GM11168 (cell line): ENCODE results near the gene FXYD3.
"Not testable (repeated sequence)": the region's sequence is repeated elsewhere in the genome, so short reads cannot be mapped to it uniquely, and the experiment has no call there.

Experiments used
- in situ Hi-C: fragments of 300-500 bp; cut with MboI; formaldehyde crosslinking; loops from one replicate; pipeline ENCODE4 v1.12.0; 2022; ENCODE audit warnings: low sequenced_read_pairs; ENCODE audit not compliant: unreplicated experiment

The FXYD3 gene

GRCh38 chr19:35140207-35140961 is 24.8 kb downstream of the FXYD3 start:
- in situ Hi-C loops = no loop called here

DNA sequence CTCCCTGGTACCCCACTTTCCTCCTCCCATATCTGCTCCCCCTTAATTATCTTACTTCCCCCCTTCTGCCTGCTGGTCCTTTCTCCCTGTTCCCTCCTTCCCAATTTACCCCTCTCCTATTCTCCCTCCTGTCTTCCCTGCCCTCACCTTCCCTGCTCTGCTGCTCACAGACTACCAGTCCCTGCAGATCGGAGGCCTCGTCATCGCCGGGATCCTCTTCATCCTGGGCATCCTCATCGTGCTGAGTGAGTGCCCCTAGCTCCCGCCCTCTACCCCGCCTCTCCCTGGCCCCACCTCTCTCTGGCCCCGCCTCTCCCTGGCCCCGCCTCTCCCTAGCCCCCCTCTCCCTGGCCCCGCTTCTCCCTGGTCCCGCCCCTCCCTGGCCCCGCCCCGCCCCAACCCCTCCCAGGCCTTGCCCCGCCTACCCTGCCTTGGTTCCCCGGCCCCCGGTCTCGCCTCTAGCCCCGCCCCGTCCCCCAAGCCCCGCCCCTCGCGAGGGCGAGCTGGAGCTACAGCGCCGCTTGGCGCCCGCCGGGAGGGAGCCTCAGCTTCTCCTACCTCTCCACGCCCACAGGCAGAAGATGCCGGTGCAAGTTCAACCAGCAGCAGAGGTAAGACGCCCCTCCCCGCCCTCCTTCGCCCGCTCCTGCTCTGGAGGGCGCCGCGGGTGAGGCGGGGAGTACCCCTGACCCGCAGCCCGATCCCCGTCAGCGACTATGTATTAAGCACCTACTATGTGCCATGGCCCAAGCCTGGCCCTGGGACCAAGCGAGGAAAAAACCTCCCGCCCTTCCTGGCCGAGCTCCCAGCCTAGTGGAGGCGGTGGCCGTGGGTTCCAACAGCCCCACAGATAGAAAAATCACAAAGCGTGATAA is 25.6 kb downstream of the FXYD3 start:
- in situ Hi-C loops = no loop called here

DNA sequence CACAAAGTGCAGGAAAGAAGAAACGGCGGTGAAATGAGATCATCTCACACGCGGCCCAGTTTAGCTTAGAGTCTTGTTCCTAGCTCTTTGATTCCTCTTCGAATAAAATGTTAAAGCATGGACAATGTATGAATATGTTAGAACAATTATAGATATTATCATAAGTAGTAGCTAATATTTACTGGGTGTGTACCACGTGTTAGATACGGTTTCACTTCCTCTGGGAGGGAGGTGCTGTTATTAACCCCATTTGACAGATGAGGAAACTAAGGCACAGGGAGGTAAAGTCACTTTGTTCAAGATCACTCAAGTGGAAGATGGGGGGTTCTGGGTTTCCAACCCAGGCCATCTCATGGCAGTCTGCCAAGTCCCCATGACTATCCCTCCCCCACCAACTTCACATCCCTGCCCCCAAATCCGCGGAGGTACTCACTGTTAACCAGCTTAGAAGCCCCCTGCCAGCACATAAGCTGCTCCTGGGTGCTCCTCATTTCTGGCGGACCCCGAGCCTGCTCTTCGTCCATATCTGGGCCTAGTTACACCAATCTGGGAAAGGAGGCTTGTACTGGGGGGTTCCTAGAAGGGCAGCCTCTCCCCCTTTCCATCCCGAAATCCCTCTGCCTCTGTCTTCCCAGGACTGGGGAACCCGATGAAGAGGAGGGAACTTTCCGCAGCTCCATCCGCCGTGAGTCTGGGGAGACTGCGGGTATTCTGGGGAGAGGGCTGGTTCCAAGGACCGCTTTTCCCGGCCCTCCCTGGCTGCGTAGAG is 26.4 kb downstream of the FXYD3 start:
- in situ Hi-C loops = no loop called here

GRCh38 chr19:35142606-35143230 is 27.1 kb downstream of the FXYD3 start:
- in situ Hi-C loops = no loop called here

- in situ Hi-C loops = no loop called here
Observed at GRCh38 chr19:35143231-35143715, 27.6 kb downstream of the FXYD3 start, which contains the start of gene FXYD7. TSS of gene FXYD7 (plus strand) at chr19:35143255. CDS start at chr19:35143334, 79 bp downstream.

DNA sequence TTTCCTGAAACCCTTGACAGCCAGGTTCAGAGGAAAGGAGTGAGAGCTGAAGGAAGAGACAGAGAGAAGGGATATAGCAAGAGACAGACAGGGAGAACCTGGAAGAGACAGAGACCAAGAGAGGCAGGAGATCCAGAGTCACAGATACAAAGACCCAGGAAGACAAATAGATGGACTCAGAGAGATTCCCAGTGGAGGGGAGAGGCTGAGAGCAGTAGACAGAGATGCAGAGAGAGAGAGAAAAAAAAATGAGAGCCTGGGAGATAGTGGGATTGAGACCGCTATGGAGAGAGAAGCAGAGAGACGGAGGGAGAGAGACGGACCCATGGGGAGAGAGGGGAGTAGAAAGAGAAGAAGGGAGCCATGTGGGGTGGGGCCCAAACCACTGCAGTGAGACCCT is 28.2 kb downstream of the FXYD3 start:
- in situ Hi-C loops = no loop called here

GRCh38 chr19:35144259-35144599 is 28.6 kb downstream of the FXYD3 start:
- in situ Hi-C loops = no loop called here

DNA sequence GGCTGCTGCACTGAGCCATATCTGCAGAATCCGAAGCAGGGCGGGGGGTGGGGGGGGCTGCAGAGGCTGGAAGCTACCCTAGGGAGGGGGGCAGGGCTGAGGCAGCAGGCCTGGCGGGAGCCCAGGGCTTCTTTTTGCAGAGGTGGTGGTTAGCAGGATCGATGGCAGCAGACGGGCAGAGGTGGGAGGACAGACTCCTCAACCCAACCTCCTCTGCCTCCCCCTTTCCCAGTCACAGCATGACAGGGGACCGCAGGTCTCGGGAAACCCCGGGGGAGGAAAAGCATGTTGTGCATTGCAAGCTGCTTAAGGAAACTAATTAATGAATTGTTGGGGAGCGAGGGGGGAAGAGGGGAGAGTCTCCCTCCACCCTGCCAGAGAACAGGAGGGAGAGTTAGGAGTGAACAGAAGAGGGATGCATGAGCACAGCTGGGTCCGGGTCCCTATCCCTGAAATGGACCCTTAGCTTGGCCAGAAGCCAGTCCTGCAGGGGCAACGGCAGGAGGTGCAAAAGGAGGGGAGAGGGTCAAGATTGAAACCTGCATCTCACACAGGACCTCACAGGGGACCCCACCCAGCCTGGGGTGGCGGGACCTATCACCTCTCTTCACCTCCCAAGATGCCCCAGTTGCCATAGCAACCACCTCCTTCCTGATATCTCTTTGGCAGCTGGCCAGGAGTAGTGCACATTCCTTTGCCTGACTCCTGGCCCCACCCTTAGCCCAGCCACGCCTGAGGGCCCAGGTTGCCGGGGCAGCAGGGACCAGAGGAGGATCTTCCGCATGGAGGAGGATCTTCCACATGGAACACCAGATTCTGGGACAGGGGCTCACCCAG is 29.2 kb downstream of the FXYD3 start:
- in situ Hi-C loops = no loop called here

DNA sequence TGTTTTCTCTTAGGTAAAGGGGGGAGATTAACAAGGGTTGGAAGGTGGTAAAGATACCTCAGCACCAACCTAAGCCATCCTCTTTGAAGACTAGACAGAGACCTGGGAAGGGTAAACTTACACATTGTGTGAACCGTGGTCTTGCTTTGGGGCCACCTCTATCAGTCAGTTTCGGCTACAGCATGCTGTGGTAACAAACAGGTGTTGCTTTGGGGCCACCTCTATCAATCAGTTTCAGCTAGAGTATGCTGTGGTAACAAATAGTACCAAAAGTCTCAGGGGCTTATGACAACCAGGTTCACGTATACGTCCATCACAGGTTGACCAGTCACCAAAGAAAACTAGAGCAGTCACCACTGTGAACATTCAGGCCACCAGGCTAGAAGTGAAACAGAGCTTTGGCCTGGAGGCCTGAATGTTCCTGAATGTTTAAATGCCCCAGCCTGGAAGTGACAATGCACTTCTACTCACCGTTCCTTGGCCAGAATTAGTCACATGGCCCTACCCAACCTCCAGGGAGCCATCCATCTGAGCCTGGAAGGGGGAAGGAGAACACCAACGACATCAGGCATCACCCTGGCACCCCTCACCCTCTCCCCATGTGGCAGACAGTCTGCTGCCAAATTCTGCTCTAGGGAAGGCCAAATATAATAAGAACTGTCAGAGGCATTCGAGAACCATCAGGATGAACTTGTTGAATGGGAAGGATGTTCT is 31.3 kb downstream of the FXYD3 start:
- in situ Hi-C loops = no loop called here

DNA sequence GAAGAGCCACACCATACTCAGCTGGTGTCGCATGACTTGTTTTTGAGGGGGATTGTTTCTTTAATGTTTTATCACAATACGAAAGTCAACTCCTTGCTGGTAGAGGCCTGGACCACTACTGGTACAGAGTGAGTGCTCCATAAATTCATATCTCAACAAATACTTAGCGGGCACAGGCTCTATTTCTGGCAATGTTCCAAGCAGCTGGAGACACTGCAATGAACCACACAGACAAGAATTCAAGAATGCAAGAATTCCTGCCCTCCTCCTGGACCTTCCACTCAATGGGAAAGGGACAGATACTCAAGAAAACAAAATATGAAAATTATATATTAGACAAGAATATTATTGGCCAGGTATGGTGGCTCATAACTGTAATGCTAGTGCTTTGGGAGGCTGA is 33.8 kb downstream of the FXYD3 start:
- in situ Hi-C loops = no loop called here

DNA sequence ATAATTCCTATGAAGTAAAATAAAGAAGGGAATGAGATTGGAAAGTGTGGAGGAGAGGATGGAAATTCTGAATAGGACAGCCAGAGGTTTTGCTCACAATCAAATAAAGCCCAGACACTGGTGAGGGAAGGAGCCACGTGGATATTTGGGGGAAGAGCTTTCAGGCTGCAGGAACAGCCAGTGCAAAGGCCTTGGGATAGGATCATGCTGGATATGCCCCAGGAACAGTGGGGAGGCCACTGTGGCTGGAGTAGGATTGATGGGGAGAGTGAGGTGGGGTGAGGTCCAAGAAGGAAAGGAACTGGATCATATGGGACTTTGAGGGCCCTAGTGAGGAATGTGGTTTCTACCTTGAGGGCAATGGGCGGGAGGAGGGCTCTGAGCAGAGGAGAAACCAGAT is 34.8 kb downstream of the FXYD3 start:
- in situ Hi-C loops = no loop called here

DNA sequence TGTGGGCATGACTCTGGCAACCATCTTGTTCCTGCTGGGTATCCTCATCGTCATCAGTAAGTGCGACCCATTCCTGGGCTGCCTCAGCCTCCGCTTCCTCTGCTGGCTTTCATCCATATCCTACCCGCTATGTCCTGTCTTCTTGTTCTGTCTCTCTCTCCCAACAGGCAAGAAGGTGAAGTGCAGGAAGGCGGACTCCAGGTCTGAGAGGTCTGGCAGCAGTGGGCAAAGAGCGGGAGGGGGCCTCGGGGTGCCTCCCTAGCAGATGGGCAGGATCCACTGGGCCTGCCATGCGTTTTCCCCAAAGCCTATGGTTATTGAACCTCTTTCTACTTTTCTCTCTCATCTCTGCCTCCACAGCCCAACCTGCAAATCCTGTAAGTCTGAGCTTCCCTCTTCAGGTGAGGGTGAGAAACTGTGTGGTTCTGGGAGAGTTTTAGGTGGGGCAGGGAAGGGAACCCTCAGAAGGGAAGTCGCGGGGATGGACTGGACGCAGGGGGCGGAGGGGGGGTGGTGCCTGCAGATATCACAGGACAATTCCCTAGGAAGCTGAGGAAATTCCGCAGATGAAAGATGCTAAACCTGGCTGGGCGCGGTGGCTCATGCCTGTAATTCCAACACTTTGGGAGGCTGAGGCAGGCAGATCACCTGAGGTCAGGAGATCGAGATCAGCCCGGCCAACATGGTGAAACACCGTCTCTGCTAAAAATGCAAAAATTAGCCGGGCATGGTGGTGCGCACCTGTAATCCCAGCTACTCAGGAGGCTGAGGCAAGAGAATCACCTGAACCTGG is 35.8 kb downstream of the FXYD3 start:
- in situ Hi-C loops = no loop called here

GRCh38 chr19:35153129-35153522 is 37.5 kb downstream of the FXYD3 start:
- in situ Hi-C loops = not testable (repeated sequence)

DNA sequence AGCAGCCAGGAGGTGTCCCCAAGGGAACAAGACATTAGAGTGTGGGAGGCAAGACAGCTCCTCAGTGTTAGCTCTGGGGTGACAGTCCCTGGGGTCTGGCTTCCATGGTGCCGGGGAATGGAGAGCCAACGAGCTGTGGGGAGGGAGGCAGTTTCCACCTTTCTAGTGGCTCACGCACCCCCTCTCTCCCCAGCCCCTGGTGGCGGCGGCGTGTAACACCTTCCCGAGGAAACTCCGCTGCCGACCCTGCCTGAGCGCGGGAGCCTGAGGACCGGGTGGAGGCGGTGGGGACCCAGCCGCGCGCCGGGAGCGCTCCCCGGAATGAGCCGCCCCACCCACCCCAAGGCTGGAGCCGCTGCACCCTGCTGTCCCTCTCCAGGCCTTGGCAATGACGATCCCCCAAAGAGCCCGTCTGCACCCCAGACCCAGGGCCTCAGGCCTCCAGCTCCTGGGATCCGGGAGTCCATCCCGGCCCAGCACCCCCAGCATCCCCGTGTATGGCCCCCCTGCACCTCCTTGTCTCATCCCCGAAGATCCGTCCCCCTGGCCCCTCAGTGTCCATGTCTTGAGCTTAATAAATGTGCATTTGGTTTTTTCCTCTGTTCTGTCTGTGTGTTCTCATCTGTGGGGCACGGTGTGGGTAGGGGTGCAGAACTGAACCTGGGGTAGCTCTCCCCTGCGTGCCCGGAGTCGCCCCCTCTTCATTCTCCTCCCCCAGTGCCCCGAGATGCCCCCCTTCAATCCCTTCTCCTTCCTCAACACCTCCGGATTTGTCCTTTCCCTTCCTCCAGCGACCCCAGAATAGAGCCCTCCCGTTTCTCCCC is 38.3 kb downstream of the FXYD3 start:
- in situ Hi-C loops = no loop called here

DNA sequence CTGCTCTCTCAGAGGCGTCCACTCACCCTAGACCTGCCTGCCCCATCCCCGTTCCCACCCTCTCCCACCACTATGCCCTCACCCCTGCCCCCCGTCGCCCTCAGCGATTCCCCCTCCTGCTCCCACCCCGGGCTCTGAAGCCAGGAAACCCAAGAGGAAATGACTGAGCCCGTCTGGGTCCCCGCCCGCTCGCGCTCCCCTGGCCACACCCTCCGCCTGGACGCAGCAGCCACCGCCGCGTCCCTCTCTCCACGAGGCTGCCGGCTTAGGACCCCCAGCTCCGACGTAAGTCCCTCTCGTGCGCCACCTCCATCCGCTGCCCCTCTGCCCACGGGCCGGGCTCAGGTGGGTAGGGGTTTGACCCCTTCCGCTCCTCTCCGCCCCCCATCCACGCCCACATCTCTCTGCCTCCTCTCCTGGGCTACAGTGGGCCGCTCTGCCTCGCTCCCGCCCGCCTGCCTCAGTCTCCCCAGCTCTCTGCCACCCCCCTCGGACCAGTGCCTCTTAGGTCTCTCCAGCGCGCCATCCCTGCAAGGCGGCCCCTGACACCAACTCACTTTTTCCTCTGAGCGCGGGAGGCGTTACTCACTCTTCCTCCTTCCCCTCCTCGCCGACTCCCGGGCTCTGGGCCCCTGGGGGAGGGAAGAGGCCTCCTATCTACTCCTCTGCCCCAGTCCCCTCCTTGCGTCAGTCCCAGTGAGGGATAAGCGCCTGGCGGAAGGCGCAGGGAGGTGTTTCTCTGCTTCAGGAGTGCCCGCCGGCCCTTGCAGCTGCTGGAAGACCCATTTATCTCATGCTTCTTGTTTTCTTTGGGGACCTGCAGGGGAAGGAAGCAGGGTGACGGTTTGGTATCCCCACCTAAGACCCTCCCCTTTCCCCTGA is 39.1 kb downstream of the FXYD3 start, which contains the start of gene FXYD5:
TSS of gene FXYD5 (plus strand) at position 211 of the 882 bp plus-strand sequence. CDS start 816 bp downstream, outside the sequence.
- in situ Hi-C loops = no loop called here

DNA sequence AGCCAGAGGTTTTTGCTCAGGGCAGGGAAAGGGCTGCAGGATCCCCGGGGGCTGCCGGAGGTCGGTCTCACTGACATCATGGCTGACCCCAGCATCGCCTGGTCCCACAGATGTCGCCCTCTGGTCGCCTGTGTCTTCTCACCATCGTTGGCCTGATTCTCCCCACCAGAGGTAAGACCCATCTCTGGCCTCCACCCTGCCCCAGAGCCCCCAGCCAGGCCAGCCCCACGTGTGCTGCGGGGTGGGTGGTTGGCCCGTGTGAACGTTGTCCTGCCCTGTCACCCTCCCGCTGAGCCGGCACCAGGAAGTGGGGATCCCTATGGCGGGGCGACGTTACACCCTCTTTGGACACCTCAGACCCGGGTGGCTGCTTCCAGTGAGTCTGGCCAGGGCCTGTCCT is 39.8 kb downstream of the FXYD3 start:
- in situ Hi-C loops = no loop called here
